Loucy (cell line): ENCODE results near the gene FURIN.

Experiments
- H2AFZ ChIP-seq: fragments of 200-600 bp; sonication (generic); 2 replicates; pipeline ENCODE4 v1.6.0; 2016; ENCODE audit warnings: antibody characterized with exemption, mild to moderate bottlenecking, low read length, moderate library complexity
- H3F3A ChIP-seq: fragments of 200-600 bp; 2 replicates; pipeline ENCODE4 v1.6.0; 2016; ENCODE audit warnings: antibody characterized with exemption, low read depth, mild to moderate bottlenecking
- H3K27me3 ChIP-seq: fragments of 200-600 bp; sonication (generic); 2 replicates; pipeline ENCODE4 v1.6.1; 2014; ENCODE audit warnings: low read length, mild to moderate bottlenecking; ENCODE audit not compliant: insufficient read depth, poor library complexity, severe bottlenecking
- H3K36me3 ChIP-seq: fragments of 200-600 bp; sonication (generic); 2 replicates; pipeline ENCODE4 v1.6.1; 2016; ENCODE audit warnings: low read length; ENCODE audit not compliant: insufficient read depth
- H3K4me1 ChIP-seq: fragments of 200-600 bp; sonication (generic); 2 replicates; pipeline ENCODE4 v1.5.1; 2014; ENCODE audit warnings: low read length, mild to moderate bottlenecking; ENCODE audit not compliant: insufficient read depth, poor library complexity, severe bottlenecking
- H3K4me2 ChIP-seq: fragments of 200-600 bp; sonication (generic); 2 replicates; pipeline ENCODE4 v1.6.0; 2014; ENCODE audit warnings: antibody characterized with exemption, low read length, low read depth, mild to moderate bottlenecking; ENCODE audit not compliant: poor library complexity, severe bottlenecking
- H3K4me3 ChIP-seq: fragments of 200-600 bp; sonication (generic); 2 replicates; pipeline ENCODE4 v1.5.1; 2014; ENCODE audit warnings: low read length, mild to moderate bottlenecking, mixed read lengths; ENCODE audit not compliant: poor library complexity, severe bottlenecking
- H3K79me2 ChIP-seq: fragments of 200-600 bp; sonication (generic); 2 replicates; pipeline ENCODE4 v1.6.1; 2014; ENCODE audit warnings: low read length; ENCODE audit not compliant: insufficient read depth
- H3K9ac ChIP-seq: fragments of 200-600 bp; sonication (generic); 2 replicates; pipeline ENCODE4 v1.6.0; 2014; ENCODE audit warnings: mild to moderate bottlenecking, low read depth, low read length, moderate library complexity; ENCODE audit not compliant: poor library complexity, severe bottlenecking
- H3K9me2 ChIP-seq: fragments of 200-600 bp; sonication (generic); replicated peaks from 2 replicates; pipeline ENCODE4 v1.6.1; 2016; ENCODE audit warnings: low read depth, low read length, mixed read lengths
- H3K9me3 ChIP-seq: fragments of 200-600 bp; sonication (generic); 2 replicates; pipeline ENCODE4 v1.6.1; 2014; ENCODE audit warnings: mild to moderate bottlenecking, antibody characterized with exemption, low read length, low read depth; ENCODE audit not compliant: insufficient read depth
- H4K20me1 ChIP-seq: fragments of 200-600 bp; sonication (generic); 2 replicates; pipeline ENCODE4 v1.6.0; 2014; ENCODE audit warnings: antibody characterized with exemption, low read length, mild to moderate bottlenecking; ENCODE audit not compliant: insufficient read depth, poor library complexity, severe bottlenecking
- CTCF ChIP-seq: fragments of 200-600 bp; sonication (generic); conservative IDR thresholded peaks from 2 replicates; pipeline ENCODE4 v1.5.1; 2014; ENCODE audit warnings: mild to moderate bottlenecking, antibody characterized with exemption, low read length
- EZH2phosphoT487 ChIP-seq: fragments of 200-600 bp; IDR thresholded peaks from 2 replicates; pipeline ENCODE4 v1.6.1; 2018; ENCODE audit warnings: antibody characterized with exemption, mild to moderate bottlenecking, moderate library complexity, borderline replicate concordance

Gene FURIN

DNA sequence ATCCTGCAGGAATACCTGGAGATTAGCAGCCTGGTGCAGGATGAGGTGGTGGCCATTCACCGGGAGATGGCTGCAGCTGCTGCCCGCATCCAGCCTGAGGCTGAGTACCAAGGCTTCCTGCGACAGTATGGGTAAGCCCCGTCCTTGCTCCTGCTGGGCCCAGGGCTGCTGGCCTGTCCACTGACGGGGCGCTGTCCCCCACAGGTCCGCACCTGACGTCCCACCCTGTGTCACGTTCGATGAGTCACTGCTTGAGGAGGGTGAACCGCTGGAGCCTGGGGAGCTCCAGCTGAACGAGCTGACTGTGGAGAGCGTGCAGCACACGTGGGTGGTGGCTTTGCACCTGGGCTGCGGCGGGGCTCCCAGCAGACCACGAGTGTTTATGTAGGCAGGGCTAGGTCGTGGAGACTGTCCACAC is 20.9 kb downstream of the FURIN start:
- TF ChIP-seq EZH2phosphoT487 (no peak), CTCF (no peak)
- no peak overlapping the region for H3K9ac ChIP-seq
- H3K4me1 ChIP-seq, result peaks cover 17% of the 10 kb centered on the region
- no peak overlapping the region for H3K4me3 ChIP-seq
- no peaks in the 10 kb centered on the region for H3K27me3 ChIP-seq
- H4K20me1 ChIP-seq, result peaks cover 7% of the 10 kb centered on the region
- no peak overlapping the region for H3K4me2 ChIP-seq
- H3K36me3 ChIP-seq, result peaks cover 32% of the 10 kb centered on the region; the same call in 1 of the 2 replicates
- H3K79me2 ChIP-seq, result peaks cover 27% of the 10 kb centered on the region
- H3K9me3 ChIP-seq, result no peaks in the 10 kb centered on the region
- H3F3A ChIP-seq, result no peaks in the 10 kb centered on the region
- H3K9me2 ChIP-seq, result no peaks in the 10 kb centered on the region
- H2AFZ ChIP-seq, result no peak overlapping the region

GRCh38 chr15:90889736-90890456 is 21.5 kb downstream of the FURIN start:
- Histone ChIP-seq H3K4me3 (no peak overlapping the region), H3K9me3 (no peaks in the 10 kb centered on the region), H3K4me1 (peaks cover 17% of the 10 kb centered on the region), H3K9me2 (no peaks in the 10 kb centered on the region), H3K27me3 (no peaks in the 10 kb centered on the region), H3K9ac (no peak overlapping the region), H3F3A (no peaks in the 10 kb centered on the region), H3K4me2 (no peak overlapping the region), H2AFZ (no peak overlapping the region), H3K79me2 (peaks cover 22% of the 10 kb centered on the region), H4K20me1 (peaks cover 7% of the 10 kb centered on the region), H3K36me3 (peaks cover 32% of the 10 kb centered on the region; the same call in 1 of the 2 replicates)
- no peak for TF ChIP-seq EZH2phosphoT487
- TF ChIP-seq CTCF, result no peak

- no peaks in the 10 kb centered on the region for H3F3A ChIP-seq
Observed at GRCh38 chr15:90890839-90891238, 22.5 kb downstream of the FURIN start.

More at GRCh38 chr15:90890839-90891238, 22.5 kb downstream of the FURIN start:
- Histone ChIP-seq H3K36me3 (peaks cover 40% of the 10 kb centered on the region; the same call in 1 of the 2 replicates), H2AFZ (no peak overlapping the region), H3K79me2 (peaks cover 13% of the 10 kb centered on the region), H3K9me2 (no peaks in the 10 kb centered on the region), H4K20me1 (peaks cover 7% of the 10 kb centered on the region), H3K27me3 (no peaks in the 10 kb centered on the region), H3K9ac (no peak overlapping the region), H3K4me2 (no peak overlapping the region), H3K4me3 (no peak overlapping the region), H3K9me3 (no peaks in the 10 kb centered on the region), H3K4me1 (peaks cover 7% of the 10 kb centered on the region)
- TF ChIP-seq EZH2phosphoT487 (no peak), CTCF (no peak)
